ENCODE results near the gene CSNK1G1.
A peak's percentile ranks its signal among the peaks of the same experiment; 100 is the strongest.
"Not testable (repeated sequence)": the region's sequence is repeated elsewhere in the genome, so short reads cannot be mapped to it uniquely, and the experiment has no call there.

CSNK1G1 gene

GRCh38 chr15:64387562-64388168 is 31.7 kb upstream of the CSNK1G1 start, which contains the start of gene TRIP4:
Gene TRIP4 (plus strand): TSS chr15:64387836. CDS start chr15:64387864, 28 bp downstream.
- Mint-ChIP-seq H3K27ac (peak within 1 kb of the TSS; percentile 44), H3K27me3 (ENCODE audit: low read depth, poor library complexity) (no peaks in the 10 kb centered on the region), H3K36me3 (ENCODE audit: low read depth) (peaks cover 19% of the 10 kb centered on the region), H3K4me3 (peak within 1 kb of the TSS; percentile 98), H3K4me1 (peaks cover 38% of the 10 kb centered on the region), H3K9me3 (peaks cover 6% of the 10 kb centered on the region)
- TF ChIP-seq, protein P1, sequence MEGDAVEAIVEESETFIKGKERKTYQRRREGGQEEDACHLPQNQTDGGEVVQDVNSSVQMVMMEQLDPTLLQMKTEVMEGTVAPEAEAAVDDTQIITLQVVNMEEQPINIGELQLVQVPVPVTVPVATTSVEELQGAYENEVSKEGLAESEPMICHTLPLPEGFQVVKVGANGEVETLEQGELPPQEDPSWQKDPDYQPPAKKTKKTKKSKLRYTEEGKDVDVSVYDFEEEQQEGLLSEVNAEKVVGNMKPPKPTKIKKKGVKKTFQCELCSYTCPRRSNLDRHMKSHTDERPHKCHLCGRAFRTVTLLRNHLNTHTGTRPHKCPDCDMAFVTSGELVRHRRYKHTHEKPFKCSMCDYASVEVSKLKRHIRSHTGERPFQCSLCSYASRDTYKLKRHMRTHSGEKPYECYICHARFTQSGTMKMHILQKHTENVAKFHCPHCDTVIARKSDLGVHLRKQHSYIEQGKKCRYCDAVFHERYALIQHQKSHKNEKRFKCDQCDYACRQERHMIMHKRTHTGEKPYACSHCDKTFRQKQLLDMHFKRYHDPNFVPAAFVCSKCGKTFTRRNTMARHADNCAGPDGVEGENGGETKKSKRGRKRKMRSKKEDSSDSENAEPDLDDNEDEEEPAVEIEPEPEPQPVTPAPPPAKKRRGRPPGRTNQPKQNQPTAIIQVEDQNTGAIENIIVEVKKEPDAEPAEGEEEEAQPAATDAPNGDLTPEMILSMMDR (IDR thresholded peaks at IDR 0.05): no peak
- DNase-seq: peak; percentile 87

GRCh38 chr15:64386291-64386690 is 30.3 kb upstream of the CSNK1G1 start:
- Mint-ChIP-seq H3K9me3 (peaks cover 6% of the 10 kb centered on the region), H3K27me3 (ENCODE audit: low read depth, poor library complexity) (no peaks in the 10 kb centered on the region), H3K27ac (no peak overlapping the region), H3K4me3 (peak overlapping the region; percentile 13), H3K4me1 (peaks cover 45% of the 10 kb centered on the region), H3K36me3 (ENCODE audit: low read depth) (peaks cover 13% of the 10 kb centered on the region)
- TF ChIP-seq, protein P1 (IDR thresholded peaks at IDR 0.05): no peak
- DNase-seq: no peak

GRCh38 chr15:64383760-64384159 is 27.8 kb upstream of the CSNK1G1 start:
- Mint-ChIP-seq H3K4me3 (no peak overlapping the region), H3K4me1 (peaks cover 56% of the 10 kb centered on the region), H3K36me3 (ENCODE audit: low read depth) (peaks cover 11% of the 10 kb centered on the region)

GRCh38 chr15:64381000-64381751 is 25.2 kb upstream of the CSNK1G1 start, which contains the start of gene PCLAF:
Gene PCLAF (minus strand): TSS chr15:64381441. CDS start chr15:64381371, 70 bp downstream.
- H3K9me3 Mint-ChIP-seq: no peaks in the 10 kb centered on the region
- no peak within 1 kb of the TSS for H3K27ac Mint-ChIP-seq
- H3K36me3 Mint-ChIP-seq (ENCODE audit: low read depth): peaks cover 9% of the 10 kb centered on the region
- peak; percentile 91 for DNase-seq
- H3K27me3 Mint-ChIP-seq (ENCODE audit: low read depth, poor library complexity): no peaks in the 10 kb centered on the region
- H3K4me1 Mint-ChIP-seq: peaks cover 41% of the 10 kb centered on the region
- peak within 1 kb of the TSS; percentile 92 for H3K4me3 Mint-ChIP-seq
- TF ChIP-seq, protein P1 (IDR thresholded peaks at IDR 0.05): no peak

More at GRCh38 chr15:64383760-64384159, 27.8 kb upstream of the CSNK1G1 start:
- TF ChIP-seq, protein P1 (IDR thresholded peaks at IDR 0.05): no peak
- no peaks in the 10 kb centered on the region for H3K27me3 Mint-ChIP-seq (ENCODE audit: low read depth, poor library complexity)
- H3K9me3 Mint-ChIP-seq: peaks cover under 1% of the 10 kb centered on the region
- no peak overlapping the region for H3K27ac Mint-ChIP-seq
- no peak for DNase-seq

GRCh38 chr15:64380130-64380870 is 24.3 kb upstream of the CSNK1G1 start:
- peaks cover 16% of the 10 kb centered on the region for H3K36me3 Mint-ChIP-seq (ENCODE audit: low read depth)
- peaks cover 35% of the 10 kb centered on the region for H3K4me1 Mint-ChIP-seq
- DNase-seq; H3K27me3 Mint-ChIP-seq (ENCODE audit: low read depth, poor library complexity); H3K9me3 Mint-ChIP-seq; H3K27ac Mint-ChIP-seq: not testable (repeated sequence)
- H3K4me3 Mint-ChIP-seq: peak overlapping the region; percentile 92

Measured in nephron progenitor cell (in vitro differentiated cells).